ENCODE measurements around the gene MXRA8. TPM values are rescaled to one million over a fixed set of nuclear protein-coding genes. Genes with fewer than 3 reads are reported as not detected.
A peak's percentile ranks its signal among the peaks of the same experiment; 100 is the strongest.

The MXRA8 gene
- total and polyA plus RNA-seq, 2 experiments from 2014 or later = 42.2 to 90.1 TPM

DNA sequence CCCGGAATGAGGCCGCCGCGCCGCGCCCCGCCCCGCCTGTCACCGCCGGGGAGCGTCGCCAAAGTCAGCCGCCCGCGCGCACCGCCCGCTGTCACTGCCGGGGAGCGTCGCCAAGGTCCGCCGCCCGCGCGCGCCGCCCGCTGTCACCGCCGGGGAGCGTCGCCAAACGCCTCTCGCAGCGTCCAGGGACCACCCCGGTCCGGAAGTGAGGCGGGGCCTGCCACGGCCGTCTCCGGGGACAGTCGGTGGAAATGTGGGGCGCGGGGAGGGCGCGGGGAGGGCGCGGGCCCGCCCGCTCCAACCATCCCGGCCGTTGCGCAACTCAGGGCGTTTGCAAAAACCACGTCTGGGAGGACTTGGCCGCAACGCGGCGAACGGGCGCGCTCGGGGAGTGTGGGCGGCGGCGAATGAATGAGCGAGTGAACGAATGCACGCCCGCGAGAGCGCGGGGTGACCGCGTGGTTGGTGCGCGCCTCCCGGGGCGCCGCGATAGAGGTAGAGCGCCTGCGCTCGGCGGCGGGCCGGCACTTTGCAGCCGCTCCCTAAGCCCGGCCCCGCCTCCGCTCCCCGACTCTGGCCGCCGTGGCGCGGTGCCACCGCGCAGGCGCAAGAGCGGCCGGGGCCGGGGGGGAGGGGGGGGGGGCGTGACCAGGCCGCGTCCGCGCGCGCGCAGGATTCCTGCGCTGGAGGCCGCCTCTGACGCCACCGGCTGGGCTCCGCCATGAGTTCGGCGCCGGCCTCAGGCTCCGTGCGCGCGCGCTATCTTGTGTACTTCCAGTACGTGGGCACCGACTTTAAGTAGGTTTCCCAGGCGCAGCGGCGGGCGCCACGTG, 50.2 kb downstream of the MXRA8 start, which contains the start of the genes ACAP3 and PUSL1:
ACAP3 (minus strand) TSS at position 8 of the 833 bp plus-strand sequence. CDS start 115 bp downstream, outside the sequence.
PUSL1 (plus strand) TSS at position 675 of the 833 bp plus-strand sequence; CDS start at position 722, 47 bp downstream.
- no peaks in the 10 kb centered on the region for H3K27me3 ChIP-seq
- no peaks in the 10 kb centered on the region for H3K9me3 ChIP-seq (ENCODE audit: low read depth)
- peak within 1 kb of the TSS; percentile 90 for H3K4me3 ChIP-seq
- DNase-seq (ENCODE audit: low read depth in 1 of 2, low spot score in 1 of 2) = peak; percentile 95 to 96
- peaks cover 6% of the 10 kb centered on the region for H3K36me3 ChIP-seq
- peak within 1 kb of the TSS; percentile 63 for H3K27ac ChIP-seq
- H3K4me1 ChIP-seq (ENCODE audit: low read depth) = peaks cover 18% of the 10 kb centered on the region
- TF ChIP-seq, protein P1, sequence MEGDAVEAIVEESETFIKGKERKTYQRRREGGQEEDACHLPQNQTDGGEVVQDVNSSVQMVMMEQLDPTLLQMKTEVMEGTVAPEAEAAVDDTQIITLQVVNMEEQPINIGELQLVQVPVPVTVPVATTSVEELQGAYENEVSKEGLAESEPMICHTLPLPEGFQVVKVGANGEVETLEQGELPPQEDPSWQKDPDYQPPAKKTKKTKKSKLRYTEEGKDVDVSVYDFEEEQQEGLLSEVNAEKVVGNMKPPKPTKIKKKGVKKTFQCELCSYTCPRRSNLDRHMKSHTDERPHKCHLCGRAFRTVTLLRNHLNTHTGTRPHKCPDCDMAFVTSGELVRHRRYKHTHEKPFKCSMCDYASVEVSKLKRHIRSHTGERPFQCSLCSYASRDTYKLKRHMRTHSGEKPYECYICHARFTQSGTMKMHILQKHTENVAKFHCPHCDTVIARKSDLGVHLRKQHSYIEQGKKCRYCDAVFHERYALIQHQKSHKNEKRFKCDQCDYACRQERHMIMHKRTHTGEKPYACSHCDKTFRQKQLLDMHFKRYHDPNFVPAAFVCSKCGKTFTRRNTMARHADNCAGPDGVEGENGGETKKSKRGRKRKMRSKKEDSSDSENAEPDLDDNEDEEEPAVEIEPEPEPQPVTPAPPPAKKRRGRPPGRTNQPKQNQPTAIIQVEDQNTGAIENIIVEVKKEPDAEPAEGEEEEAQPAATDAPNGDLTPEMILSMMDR (IDR thresholded peaks at IDR 0.05; ENCODE audit: low read depth, low read length) = no peak

DNA sequence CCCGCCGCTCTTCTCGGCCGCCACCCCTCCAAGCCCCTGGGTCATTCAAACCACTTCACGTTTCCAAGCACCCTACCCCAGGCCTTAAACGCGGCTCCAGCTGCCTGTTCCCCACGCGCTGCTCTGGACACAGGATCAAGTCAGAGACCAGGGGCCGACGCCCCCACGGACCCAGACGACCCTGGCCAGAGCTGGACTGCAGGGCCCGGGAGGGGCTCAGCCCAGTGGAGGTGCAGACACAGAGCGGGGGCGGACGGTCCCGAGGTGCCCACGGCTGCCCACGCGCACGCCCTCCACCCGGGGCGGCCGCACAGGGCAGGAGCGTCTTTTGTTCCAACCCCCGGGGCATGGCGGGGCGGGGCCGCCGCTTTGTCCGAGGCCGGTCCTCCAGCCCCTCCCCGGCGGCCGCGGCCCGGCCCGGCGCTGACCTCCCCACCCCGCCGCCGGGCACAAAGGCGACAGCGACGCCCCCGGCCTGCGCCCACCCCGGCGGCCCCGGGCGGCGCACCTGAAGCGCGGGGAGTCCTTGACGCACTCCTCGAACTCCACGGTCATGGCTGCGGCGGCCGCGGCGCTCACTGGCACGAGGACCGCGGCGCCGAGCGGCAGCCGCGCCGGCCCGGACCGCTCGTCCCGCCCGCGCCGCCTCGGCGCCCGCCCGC, 51.0 kb downstream of the MXRA8 start:
- DNase-seq (ENCODE audit: low read depth in 1 of 2, low spot score in 1 of 2) = peak in 1 of 2 donors; percentile 23
- Histone ChIP-seq H3K27ac (peak overlapping the region; percentile 51), H3K27me3 (no peaks in the 10 kb centered on the region), H3K4me3 (peak overlapping the region; percentile 90), H3K36me3 (peaks cover 6% of the 10 kb centered on the region), H3K4me1 (ENCODE audit: low read depth) (peaks cover 18% of the 10 kb centered on the region), H3K9me3 (ENCODE audit: low read depth) (no peaks in the 10 kb centered on the region)
- TF ChIP-seq, protein P1 (IDR thresholded peaks at IDR 0.05; ENCODE audit: low read depth, low read length) = no peak

DNA sequence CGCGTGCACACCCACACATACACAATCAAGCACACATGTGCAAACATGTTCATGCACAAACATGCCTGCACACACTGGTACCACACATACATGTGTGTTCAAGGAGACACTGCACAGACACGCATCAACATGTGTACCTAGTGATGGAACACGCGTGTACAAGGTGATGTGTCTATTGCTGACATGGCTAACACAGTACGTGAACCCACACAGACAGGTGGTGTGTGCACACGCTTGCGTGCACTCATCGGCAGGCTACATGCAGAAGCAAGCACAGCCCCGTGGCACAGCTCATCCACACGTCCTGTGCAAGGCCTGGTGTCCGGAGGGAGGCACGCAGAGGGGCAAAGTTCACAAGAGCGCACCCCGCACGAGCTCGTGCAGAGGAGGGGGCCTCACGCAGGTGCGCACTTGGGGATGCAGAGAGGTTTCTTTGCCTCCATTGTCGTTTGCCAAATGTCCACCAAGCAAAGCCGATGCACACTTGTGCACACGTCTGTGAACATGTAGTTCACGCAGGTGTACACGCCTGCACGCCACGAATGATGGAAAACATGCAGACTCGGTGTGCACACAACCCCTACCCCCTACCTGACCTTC, 51.6 kb downstream of the MXRA8 start:
- no peaks in the 10 kb centered on the region for H3K9me3 ChIP-seq (ENCODE audit: low read depth)
- H3K4me1 ChIP-seq (ENCODE audit: low read depth) = peaks cover 18% of the 10 kb centered on the region
- no peak for DNase-seq (ENCODE audit: low read depth in 1 of 2, low spot score in 1 of 2)
- no peaks in the 10 kb centered on the region for H3K27me3 ChIP-seq
- no peak overlapping the region for H3K27ac ChIP-seq
- TF ChIP-seq, protein P1 (IDR thresholded peaks at IDR 0.05; ENCODE audit: low read depth, low read length) = no peak
- peak overlapping the region; percentile 90 for H3K4me3 ChIP-seq
- peaks cover 6% of the 10 kb centered on the region for H3K36me3 ChIP-seq

DNA sequence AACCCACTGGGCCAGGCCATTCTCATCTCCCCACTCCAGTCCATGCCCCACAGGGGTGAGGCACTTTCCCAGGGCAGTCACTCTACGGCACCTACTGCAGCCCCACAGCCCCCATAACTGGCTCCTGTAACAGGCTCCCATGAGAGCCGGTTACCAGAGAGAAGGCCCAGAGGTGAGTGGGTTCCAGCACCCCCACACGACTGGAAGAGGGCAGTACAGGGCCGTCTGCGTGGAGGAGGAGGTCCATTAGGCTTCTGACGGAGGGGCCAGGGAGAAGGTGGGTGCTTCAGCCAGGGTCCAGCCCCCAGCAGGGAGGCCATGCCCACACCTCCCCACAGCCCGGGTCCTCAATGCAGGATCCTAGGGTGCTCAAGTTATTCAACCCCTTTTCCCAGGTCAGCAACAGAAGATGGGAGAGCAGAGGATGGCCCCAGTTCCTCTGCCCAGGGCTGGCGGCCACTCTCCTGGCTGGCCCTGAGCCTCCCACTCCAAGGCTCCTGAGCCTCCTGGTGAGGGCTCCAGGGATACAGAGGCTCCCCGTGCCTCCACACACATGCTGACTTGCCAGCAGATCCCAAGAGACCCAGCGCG, 52.2 kb downstream of the MXRA8 start:
- H3K9me3 ChIP-seq (ENCODE audit: low read depth) = no peaks in the 10 kb centered on the region
- TF ChIP-seq, protein P1 (IDR thresholded peaks at IDR 0.05; ENCODE audit: low read depth, low read length) = peak; percentile 13
- no peak overlapping the region for H3K4me3 ChIP-seq
- H3K27me3 ChIP-seq = no peaks in the 10 kb centered on the region
- peak overlapping the region; percentile 11 for H3K27ac ChIP-seq
- DNase-seq (ENCODE audit: low read depth in 1 of 2, low spot score in 1 of 2) = no peak
- H3K4me1 ChIP-seq (ENCODE audit: low read depth) = peaks cover 18% of the 10 kb centered on the region
- peaks cover under 1% of the 10 kb centered on the region for H3K36me3 ChIP-seq
